HEK293 (cell line): Measurements from ENCODE around the gene HOXB8.

Experiments
- CTCF ChIP-seq: fragments of 450-650 bp; formaldehyde crosslinking; IDR thresholded peaks from 2 replicates; pipeline ENCODE4 v1.5.1; 2016; ENCODE audit warnings: missing biosample characterization, missing genetic modification characterization
- PRDM10 ChIP-seq: fragments of 450-650 bp; formaldehyde crosslinking; IDR thresholded peaks from 2 replicates; pipeline ENCODE4 v1.5.1; 2016; ENCODE audit warnings: missing biosample characterization, missing genetic modification characterization
- SCRT2 ChIP-seq: fragments of 450-650 bp; formaldehyde crosslinking; IDR thresholded peaks from 2 replicates; pipeline ENCODE4 v1.5.1; 2016; ENCODE audit warnings: missing biosample characterization, missing genetic modification characterization
- SP3 ChIP-seq: fragments of 450-650 bp; formaldehyde crosslinking; IDR thresholded peaks from 2 replicates; pipeline ENCODE4 v1.5.1; 2016; ENCODE audit warnings: missing biosample characterization, missing genetic modification characterization
- YY1 ChIP-seq: fragments of 450-650 bp; formaldehyde crosslinking; IDR thresholded peaks from 2 replicates; pipeline ENCODE4 v1.5.1; 2018; ENCODE audit warnings: missing biosample characterization, missing genetic modification characterization
- ZBTB17 ChIP-seq: fragments of 450-650 bp; formaldehyde crosslinking; IDR thresholded peaks from 2 replicates; pipeline ENCODE4 v1.5.1; 2016; ENCODE audit warnings: missing biosample characterization, missing genetic modification characterization
- ZNF274 ChIP-seq, 2 experiments: fragments of 200-500 bp in 1 of 2; fragments of 450-650 bp in 1 of 2; sonication (Bioruptor generic) in 1 of 2; formaldehyde crosslinking in 1 of 2; IDR thresholded peaks; 2 replicates each; pipeline versions ENCODE4 v1.5.1 to v1.6.1; 2014 to 2016; ENCODE audit warnings: borderline replicate concordance in 1 of 2, inconsistent platforms in 1 of 2, low read length in 1 of 2, missing biosample characterization in 1 of 2, missing genetic modification characterization in 1 of 2
- ZNF302 ChIP-seq: fragments of 450-650 bp; formaldehyde crosslinking; IDR thresholded peaks from 2 replicates; pipeline ENCODE4 v1.5.1; 2016; ENCODE audit warnings: missing biosample characterization, missing genetic modification characterization, low read depth
- ZNF544 ChIP-seq: fragments of 450-650 bp; formaldehyde crosslinking; IDR thresholded peaks from 2 replicates; pipeline ENCODE4 v1.5.0; 2017; ENCODE audit warnings: missing biosample characterization, missing genetic modification characterization
- ZNF777 ChIP-seq: fragments of 450-650 bp; formaldehyde crosslinking; IDR thresholded peaks from 2 replicates; pipeline ENCODE4 v1.5.1; 2017; ENCODE audit warnings: missing biosample characterization, missing genetic modification characterization, borderline replicate concordance
- TF ChIP-seq, protein P1 (sequence below): fragments of 450-650 bp; formaldehyde crosslinking; IDR thresholded peaks from 2 replicates; pipeline ENCODE4 v1.5.1; 2017; ENCODE audit warnings: missing biosample characterization, missing genetic modification characterization
- TF ChIP-seq, protein P2 (sequence below): fragments of 450-650 bp; formaldehyde crosslinking; IDR thresholded peaks from 2 replicates; pipeline ENCODE4 v1.5.1; 2017; ENCODE audit warnings: missing biosample characterization, missing genetic modification characterization
- TF ChIP-seq, protein P3 (sequence below): fragments of 450-650 bp; formaldehyde crosslinking; IDR thresholded peaks from 2 replicates; pipeline ENCODE4 v1.5.1; 2016; ENCODE audit warnings: missing biosample characterization, missing genetic modification characterization, borderline replicate concordance

DNA sequence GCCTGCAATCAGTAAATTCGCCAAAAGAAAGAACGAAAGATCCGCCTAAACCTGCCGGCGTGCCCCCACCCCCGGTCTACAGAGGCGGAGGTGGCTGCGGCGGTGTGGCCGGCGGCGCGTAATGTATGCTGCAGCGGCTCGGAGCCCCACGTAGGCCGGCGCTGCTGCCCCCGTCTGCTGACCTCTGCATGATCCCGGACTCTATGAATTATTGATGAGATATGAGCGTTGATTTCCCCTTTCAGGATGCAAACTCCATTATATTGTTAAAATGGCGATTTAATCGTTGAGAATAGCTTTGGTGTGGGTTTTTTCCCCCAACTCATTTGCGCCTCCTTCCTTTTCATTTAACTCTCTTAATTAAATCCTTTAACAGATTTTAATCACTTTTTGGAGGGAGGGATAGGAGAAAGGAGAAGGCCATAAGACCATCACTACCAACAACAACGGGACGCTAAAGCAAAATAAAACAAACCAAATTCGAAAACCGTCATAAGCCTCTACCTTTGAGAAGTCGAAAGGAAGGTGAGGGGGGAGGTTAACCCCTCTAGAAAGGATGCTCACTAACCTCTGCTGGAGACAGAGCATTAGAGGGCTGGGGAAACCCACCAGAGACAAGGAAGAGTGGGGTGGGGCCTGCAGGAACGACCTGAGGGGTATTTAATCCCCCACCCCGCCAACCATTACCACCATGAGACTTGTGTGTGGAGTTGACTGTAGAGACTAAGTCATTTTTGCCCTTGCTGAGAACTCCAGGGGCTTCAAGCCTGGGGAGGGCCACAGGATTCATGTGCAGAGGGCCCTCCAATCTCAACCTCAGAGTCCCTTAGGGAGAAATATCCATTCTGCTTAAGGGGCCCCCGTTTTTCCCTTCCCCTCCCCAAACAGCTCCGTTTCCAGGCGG, 28.5 kb downstream of the HOXB8 start:
- TF ChIP-seq CTCF (tag by site-specific recombination) (no peak), PRDM10 (tag by site-specific recombination) (no peak), ZNF302 (tag by site-specific recombination) (no peak), YY1 (tag by site-specific recombination) (no peak), ZNF777 (tag by site-specific recombination) (no peak), ZNF274 (IDR thresholded peaks at IDR 0.05; ENCODE audit: low read length) (no peak), ZNF274 (tag by site-specific recombination; IDR thresholded peaks at IDR 0.05; ENCODE audit: borderline replicate concordance) (no peak), ZBTB17 (tag by site-specific recombination) (no peak), SCRT2 (tag by site-specific recombination) (no peak), SP3 (0 out of 2 replicates have a peak, but pooled peaks have one; percentile 3), ZNF544 (no peak)
- TF ChIP-seq, protein P1, sequence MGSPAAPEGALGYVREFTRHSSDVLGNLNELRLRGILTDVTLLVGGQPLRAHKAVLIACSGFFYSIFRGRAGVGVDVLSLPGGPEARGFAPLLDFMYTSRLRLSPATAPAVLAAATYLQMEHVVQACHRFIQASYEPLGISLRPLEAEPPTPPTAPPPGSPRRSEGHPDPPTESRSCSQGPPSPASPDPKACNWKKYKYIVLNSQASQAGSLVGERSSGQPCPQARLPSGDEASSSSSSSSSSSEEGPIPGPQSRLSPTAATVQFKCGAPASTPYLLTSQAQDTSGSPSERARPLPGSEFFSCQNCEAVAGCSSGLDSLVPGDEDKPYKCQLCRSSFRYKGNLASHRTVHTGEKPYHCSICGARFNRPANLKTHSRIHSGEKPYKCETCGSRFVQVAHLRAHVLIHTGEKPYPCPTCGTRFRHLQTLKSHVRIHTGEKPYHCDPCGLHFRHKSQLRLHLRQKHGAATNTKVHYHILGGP (tag by site-specific recombination): no peak
- TF ChIP-seq, protein P2, sequence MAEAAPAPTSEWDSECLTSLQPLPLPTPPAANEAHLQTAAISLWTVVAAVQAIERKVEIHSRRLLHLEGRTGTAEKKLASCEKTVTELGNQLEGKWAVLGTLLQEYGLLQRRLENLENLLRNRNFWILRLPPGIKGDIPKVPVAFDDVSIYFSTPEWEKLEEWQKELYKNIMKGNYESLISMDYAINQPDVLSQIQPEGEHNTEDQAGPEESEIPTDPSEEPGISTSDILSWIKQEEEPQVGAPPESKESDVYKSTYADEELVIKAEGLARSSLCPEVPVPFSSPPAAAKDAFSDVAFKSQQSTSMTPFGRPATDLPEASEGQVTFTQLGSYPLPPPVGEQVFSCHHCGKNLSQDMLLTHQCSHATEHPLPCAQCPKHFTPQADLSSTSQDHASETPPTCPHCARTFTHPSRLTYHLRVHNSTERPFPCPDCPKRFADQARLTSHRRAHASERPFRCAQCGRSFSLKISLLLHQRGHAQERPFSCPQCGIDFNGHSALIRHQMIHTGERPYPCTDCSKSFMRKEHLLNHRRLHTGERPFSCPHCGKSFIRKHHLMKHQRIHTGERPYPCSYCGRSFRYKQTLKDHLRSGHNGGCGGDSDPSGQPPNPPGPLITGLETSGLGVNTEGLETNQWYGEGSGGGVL (tag by site-specific recombination): no peak
- TF ChIP-seq, protein P3, sequence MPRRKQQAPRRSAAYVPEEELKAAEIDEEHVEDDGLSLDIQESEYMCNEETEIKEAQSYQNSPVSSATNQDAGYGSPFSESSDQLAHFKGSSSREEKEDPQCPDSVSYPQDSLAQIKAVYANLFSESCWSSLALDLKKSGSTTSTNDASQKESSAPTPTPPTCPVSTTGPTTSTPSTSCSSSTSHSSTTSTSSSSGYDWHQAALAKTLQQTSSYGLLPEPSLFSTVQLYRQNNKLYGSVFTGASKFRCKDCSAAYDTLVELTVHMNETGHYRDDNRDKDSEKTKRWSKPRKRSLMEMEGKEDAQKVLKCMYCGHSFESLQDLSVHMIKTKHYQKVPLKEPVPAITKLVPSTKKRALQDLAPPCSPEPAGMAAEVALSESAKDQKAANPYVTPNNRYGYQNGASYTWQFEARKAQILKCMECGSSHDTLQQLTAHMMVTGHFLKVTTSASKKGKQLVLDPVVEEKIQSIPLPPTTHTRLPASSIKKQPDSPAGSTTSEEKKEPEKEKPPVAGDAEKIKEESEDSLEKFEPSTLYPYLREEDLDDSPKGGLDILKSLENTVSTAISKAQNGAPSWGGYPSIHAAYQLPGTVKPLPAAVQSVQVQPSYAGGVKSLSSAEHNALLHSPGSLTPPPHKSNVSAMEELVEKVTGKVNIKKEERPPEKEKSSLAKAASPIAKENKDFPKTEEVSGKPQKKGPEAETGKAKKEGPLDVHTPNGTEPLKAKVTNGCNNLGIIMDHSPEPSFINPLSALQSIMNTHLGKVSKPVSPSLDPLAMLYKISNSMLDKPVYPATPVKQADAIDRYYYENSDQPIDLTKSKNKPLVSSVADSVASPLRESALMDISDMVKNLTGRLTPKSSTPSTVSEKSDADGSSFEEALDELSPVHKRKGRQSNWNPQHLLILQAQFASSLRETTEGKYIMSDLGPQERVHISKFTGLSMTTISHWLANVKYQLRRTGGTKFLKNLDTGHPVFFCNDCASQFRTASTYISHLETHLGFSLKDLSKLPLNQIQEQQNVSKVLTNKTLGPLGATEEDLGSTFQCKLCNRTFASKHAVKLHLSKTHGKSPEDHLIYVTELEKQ (tag by site-specific recombination): no peak
